HG03565 (cell line): ENCODE data around the gene VKORC1L1.
A peak's percentile ranks its signal among the peaks of the same experiment; 100 is the strongest.
"Not testable (repeated sequence)": the region's sequence is repeated elsewhere in the genome, so short reads cannot be mapped to it uniquely, and the experiment has no call there.

Experiments
- ATAC-seq: cut with Tn5 transposase; IDR thresholded peaks from one replicate; pipeline ENCODE4 v1.9.1; 2021; ENCODE audit warnings: mild to moderate bottlenecking, moderate library complexity; ENCODE audit not compliant: unreplicated experiment

The VKORC1L1 gene

GRCh38 chr7:65872776-65873581, at the start of gene VKORC1L1:
TSS of gene VKORC1L1 (plus strand) at chr7:65873074. CDS start at chr7:65873372, 298 bp downstream.
- ATAC-seq: peak; percentile 80

- no peak for ATAC-seq
Measured at GRCh38 chr7:65827366-65827765, 45.5 kb upstream of the VKORC1L1 start.

- ATAC-seq: no peak
Measured at GRCh38 chr7:65832281-65832680, 40.6 kb upstream of the VKORC1L1 start.

- not testable (repeated sequence) for ATAC-seq
Measured at GRCh38 chr7:65836684-65837083, 36.2 kb upstream of the VKORC1L1 start.

- ATAC-seq: not testable (repeated sequence)
Measured at GRCh38 chr7:65837541-65837956, 35.3 kb upstream of the VKORC1L1 start.

- no peak for ATAC-seq
Measured at GRCh38 chr7:65839846-65840245, 33.0 kb upstream of the VKORC1L1 start.

- no peak for ATAC-seq
Measured at GRCh38 chr7:65840446-65840845, 32.4 kb upstream of the VKORC1L1 start.

- not testable (repeated sequence) for ATAC-seq
Measured at GRCh38 chr7:65843616-65844015, 29.3 kb upstream of the VKORC1L1 start.

GRCh38 chr7:65846008-65846570, 26.8 kb upstream of the VKORC1L1 start:
- no peak for ATAC-seq

GRCh38 chr7:65853426-65853825, 19.4 kb upstream of the VKORC1L1 start:
- ATAC-seq: not testable (repeated sequence)

GRCh38 chr7:65853892-65854291, 19.0 kb upstream of the VKORC1L1 start:
- not testable (repeated sequence) for ATAC-seq

- not testable (repeated sequence) for ATAC-seq
Measured at GRCh38 chr7:65857321-65857894, 15.5 kb upstream of the VKORC1L1 start.

GRCh38 chr7:65858660-65859059, 14.2 kb upstream of the VKORC1L1 start:
- not testable (repeated sequence) for ATAC-seq

- ATAC-seq: not testable (repeated sequence)
Measured at GRCh38 chr7:65866244-65866643, 6.6 kb upstream of the VKORC1L1 start.

GRCh38 chr7:65867681-65868080, 5.2 kb upstream of the VKORC1L1 start:
- ATAC-seq: not testable (repeated sequence)

GRCh38 chr7:65869312-65869711, 3.6 kb upstream of the VKORC1L1 start:
- not testable (repeated sequence) for ATAC-seq

- ATAC-seq: not testable (repeated sequence)
Measured at GRCh38 chr7:65871451-65871850, 1.4 kb upstream of the VKORC1L1 start.

- peak; percentile 18 for ATAC-seq
Measured at GRCh38 chr7:65873582-65874193, 814 bp downstream of the VKORC1L1 start.

- not testable (repeated sequence) for ATAC-seq
Measured at GRCh38 chr7:65875715-65876114, 2.8 kb downstream of the VKORC1L1 start.

- ATAC-seq: not testable (repeated sequence)
Measured at GRCh38 chr7:65879292-65880153, 6.6 kb downstream of the VKORC1L1 start.
